GM19467 (cell line): ENCODE measurements around the gene MIDN.
"Not testable (repeated sequence)": the region's sequence is repeated elsewhere in the genome, so short reads cannot be mapped to it uniquely, and the experiment has no call there.

Experiments
- ATAC-seq: cut with Tn5 transposase; IDR thresholded peaks from one replicate; pipeline ENCODE4 v1.9.1; 2021; ENCODE audit warnings: mild to moderate bottlenecking, moderate library complexity; ENCODE audit not compliant: unreplicated experiment

Gene MIDN

DNA sequence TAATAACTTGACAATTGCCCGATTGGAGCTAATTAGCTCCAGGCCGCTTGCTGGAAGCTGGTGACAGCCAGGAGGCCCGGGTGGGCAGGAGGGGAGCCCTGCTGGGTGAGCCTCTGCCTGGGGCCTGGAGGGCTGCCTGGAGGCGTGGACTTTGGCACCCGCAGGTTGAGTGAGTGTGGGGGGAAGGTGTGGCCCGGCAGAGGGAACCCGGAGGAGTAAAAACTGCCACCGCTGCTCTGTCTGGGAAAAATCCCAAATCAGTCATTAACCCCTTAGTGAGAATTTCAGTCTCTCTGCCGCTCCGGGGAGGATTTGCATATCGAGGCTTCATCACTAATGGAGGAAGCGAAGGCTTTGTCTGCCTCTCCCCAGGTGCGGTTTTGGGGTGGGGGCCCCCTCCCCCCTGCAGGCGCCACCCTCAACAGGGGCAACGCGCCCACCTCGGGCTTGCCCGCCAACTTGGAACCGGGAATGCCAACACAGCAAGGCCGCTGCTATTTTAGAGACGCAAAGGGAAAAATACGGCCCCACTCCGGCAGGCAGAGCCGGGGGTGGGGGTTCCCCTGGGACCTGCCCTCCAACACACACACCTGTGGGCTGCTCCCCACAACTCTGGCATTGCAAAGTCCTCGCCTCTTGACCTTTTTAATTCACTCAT lies 43.5 kb downstream of the MIDN start:
- ATAC-seq, result no peak

DNA sequence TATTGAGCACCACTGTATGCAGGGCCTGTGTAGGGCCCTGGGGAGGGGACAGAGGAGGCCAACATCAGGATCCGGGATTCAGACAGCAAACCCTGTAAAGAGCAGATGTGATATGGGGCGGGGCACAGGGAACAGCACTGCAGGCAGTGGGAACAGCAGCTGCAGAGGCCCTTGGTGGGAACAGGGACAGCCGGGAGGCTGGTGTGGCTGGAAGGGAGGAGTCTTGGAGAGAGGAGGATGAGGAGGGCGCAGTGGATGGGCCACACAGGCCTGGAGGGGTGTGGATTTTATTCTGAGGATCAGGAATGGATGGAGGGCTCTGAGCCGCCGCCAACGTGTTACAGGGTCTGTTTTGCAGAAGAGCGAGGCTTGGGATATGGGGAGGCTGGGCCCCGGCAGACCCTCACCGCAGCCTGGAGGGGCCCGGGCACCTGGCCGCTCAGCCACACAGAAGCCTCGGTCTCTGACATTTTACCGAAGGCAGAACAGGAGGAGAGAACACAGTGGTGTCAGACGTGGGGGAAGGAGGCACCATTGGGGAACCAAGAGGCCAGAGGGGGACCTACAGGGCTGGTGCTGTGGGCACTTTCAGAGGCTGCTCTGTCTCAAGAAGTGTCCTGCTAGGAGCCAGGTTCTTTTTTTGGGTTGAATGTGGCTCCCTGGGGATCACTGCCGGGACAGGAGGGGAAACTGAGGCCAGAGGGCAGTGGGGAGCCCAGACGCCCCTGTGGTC lies 44.2 kb downstream of the MIDN start:
- no peak for ATAC-seq

- no peak for ATAC-seq
Observed at GRCh38 chr19:1293782-1294604, 45.6 kb downstream of the MIDN start.

DNA sequence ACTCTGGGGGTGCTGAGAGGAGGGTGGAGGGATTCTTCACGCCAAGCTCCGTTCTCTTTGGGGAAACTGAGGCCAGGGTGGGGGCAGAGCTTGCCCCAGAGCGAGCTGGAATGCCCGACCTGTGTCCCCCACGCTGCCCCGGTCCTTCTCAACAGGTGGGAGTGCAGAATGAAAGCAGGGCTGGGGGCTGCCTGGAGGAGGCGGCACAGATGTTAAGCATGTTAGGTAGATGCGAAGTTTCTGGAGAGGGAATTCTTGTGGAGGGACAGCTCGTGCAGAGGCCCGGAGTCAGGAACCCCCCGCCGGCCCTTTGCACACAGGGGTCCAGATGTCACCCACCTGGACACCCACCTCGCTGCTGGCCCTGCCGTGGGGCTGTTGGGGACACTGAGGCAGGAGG lies 46.3 kb downstream of the MIDN start:
- no peak for ATAC-seq

GRCh38 chr19:1295169-1296012 lies 47.0 kb downstream of the MIDN start:
- no peak for ATAC-seq

GRCh38 chr19:1296078-1296477 lies 47.7 kb downstream of the MIDN start:
- no peak for ATAC-seq

DNA sequence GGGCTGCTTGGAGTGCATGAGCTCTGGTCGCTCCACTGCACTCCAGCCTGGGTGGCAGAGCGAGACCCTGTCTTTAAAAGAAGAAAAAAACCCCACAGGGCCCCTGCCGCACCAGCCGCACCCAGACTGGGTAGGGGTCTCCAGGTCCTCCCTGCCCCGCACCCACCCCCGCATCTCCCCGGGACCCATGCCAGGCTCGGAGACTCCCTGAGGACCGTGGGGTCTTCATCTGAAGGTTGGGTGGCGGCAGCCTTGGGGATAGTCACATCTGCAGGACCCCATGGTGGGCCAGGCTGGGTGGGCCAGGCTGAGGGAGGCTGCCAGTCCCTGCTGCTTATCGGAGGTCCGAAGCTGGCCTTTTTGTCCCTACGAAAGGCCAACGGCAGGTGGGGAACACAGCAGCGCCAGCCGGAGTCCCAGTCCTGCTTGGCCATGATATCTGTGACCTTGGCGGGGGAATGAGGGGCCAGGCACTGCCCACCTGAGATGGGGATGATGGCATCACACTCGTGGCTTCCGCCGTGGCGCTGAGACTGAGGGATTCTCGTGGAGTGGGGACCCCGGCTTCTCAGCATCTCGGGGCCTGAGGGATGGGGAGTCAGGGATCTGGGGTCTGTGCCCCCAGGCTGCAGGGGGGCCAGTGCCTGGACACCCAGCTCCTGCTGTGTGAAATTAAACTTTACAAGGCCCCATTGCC lies 48.3 kb downstream of the MIDN start:
- ATAC-seq, result no peak

GRCh38 chr19:1298235-1298634 lies 49.9 kb downstream of the MIDN start:
- ATAC-seq, result no peak

GRCh38 chr19:1299801-1300200 lies 51.4 kb downstream of the MIDN start:
- ATAC-seq, result no peak

GRCh38 chr19:1300744-1301490 lies 52.5 kb downstream of the MIDN start:
- ATAC-seq, result no peak

GRCh38 chr19:1302533-1303239 lies 54.3 kb downstream of the MIDN start:
- no peak for ATAC-seq

- ATAC-seq, result no peak
Observed at GRCh38 chr19:1304197-1304924, 56.0 kb downstream of the MIDN start.

- not testable (repeated sequence) for ATAC-seq
Observed at GRCh38 chr19:1305354-1305753, 57.0 kb downstream of the MIDN start.

- ATAC-seq, result no peak
Observed at GRCh38 chr19:1307320-1307719, 58.9 kb downstream of the MIDN start.

GRCh38 chr19:1307755-1308303 lies 59.4 kb downstream of the MIDN start:
- ATAC-seq, result no peak

- ATAC-seq, result no peak
Observed at GRCh38 chr19:1308718-1309117, 60.3 kb downstream of the MIDN start.
